Measurements from ENCODE around the gene P4HA1. TPM values are rescaled to one million over a fixed set of nuclear protein-coding genes. Genes with fewer than 3 reads are reported as not detected.

P4HA1 gene
- total RNA-seq, 1 experiment from 2014 or later = 181 TPM

- Histone ChIP-seq H2AFZ (ENCODE audit: low read length) (no peak overlapping the region), H3K4me1 (ENCODE audit: insufficient read depth, low read length) (peaks cover 10% of the 10 kb centered on the region), H3K9ac (ENCODE audit: low read length) (no peak overlapping the region), H3K36me3 (ENCODE audit: low read depth, low read length) (peaks cover 18% of the 10 kb centered on the region), H4K20me1 (ENCODE audit: low read length) (no peaks in the 10 kb centered on the region), H3K4me3 (ENCODE audit: low read length) (no peak overlapping the region), H3K79me2 (ENCODE audit: low read length) (no peaks in the 10 kb centered on the region), H3F3A (ENCODE audit: low read length, unreplicated experiment) (peaks cover 2% of the 10 kb centered on the region), H3K9me2 (replicated peaks; ENCODE audit: low read length) (no peaks in the 10 kb centered on the region), H3K4me2 (ENCODE audit: low read length) (no peak overlapping the region), H3K27me3 (ENCODE audit: low read length) (no peaks in the 10 kb centered on the region), H3K27ac (ENCODE audit: low read length) (no peak overlapping the region), H3K9me3 (ENCODE audit: low read length) (no peaks in the 10 kb centered on the region)
- no peak for ATAC-seq
- intact Hi-C loops (cut with micrococcal nuclease) = no loop called here
- ChIA-PET POLR2A (ENCODE audit: unreplicated experiment) (no interaction called here), CTCF (interaction anchor here (0.7 kb wide), 1 partner anchor 10 kb away, joined by 3 read pairs; the partner anchor contains the start of gene P4HA1)
- no TSS peak for BruUV-seq (replicated peaks)
- no peak for DNase-seq
- no peak for TF ChIP-seq CTCF (conservative IDR thresholded peaks at IDR 0.05; ENCODE audit: low read depth, low read length)
- no peak for TF ChIP-seq EZH2phosphoT487 (IDR thresholded peaks at IDR 0.05; ENCODE audit: borderline replicate concordance, low read length)
- no peak for TF ChIP-seq EZH2 (IDR thresholded peaks at IDR 0.05; ENCODE audit: low read length, unreplicated experiment)
Measured at GRCh38 chr10:73106301-73106700, 9.6 kb upstream of the P4HA1 start.

- Histone ChIP-seq H4K20me1 (ENCODE audit: low read length) (peaks cover 10% of the 10 kb centered on the region), H3K4me1 (ENCODE audit: insufficient read depth, low read length) (peaks cover 16% of the 10 kb centered on the region), H3K9me2 (replicated peaks; ENCODE audit: low read length) (no peaks in the 10 kb centered on the region), H3K36me3 (ENCODE audit: low read depth, low read length) (no peaks in the 10 kb centered on the region), H2AFZ (ENCODE audit: low read length) (no peak overlapping the region), H3K79me2 (ENCODE audit: low read length) (peaks cover 24% of the 10 kb centered on the region), H3K9me3 (ENCODE audit: low read length) (no peaks in the 10 kb centered on the region), H3K9ac (ENCODE audit: low read length) (no peak overlapping the region), H3K27ac (ENCODE audit: low read length) (no peak overlapping the region), H3K27me3 (ENCODE audit: low read length) (no peaks in the 10 kb centered on the region), H3F3A (ENCODE audit: low read length, unreplicated experiment) (no peaks in the 10 kb centered on the region), H3K4me2 (ENCODE audit: low read length) (no peak overlapping the region), H3K4me3 (ENCODE audit: low read length) (no peak overlapping the region)
- CTCF ChIA-PET = interaction anchor here (0.6 to 0.7 kb wide), 2 partner anchors 69 to 112 kb away, joined by 3 to 7 read pairs; no protein-coding TSS in a partner anchor
- DNase-seq (no peak), ATAC-seq (no peak)
- intact Hi-C loops (cut with micrococcal nuclease) = loop anchor here (5.0 kb wide), 1 partner anchor 258 kb away; the partner anchor contains the start of gene CFAP70
- POLR2A ChIA-PET (ENCODE audit: unreplicated experiment) = interaction anchor here (0.6 kb wide), 1 partner anchor 59 kb away, joined by 7 read pairs; no protein-coding TSS in a partner anchor
- TF ChIP-seq EZH2 (IDR thresholded peaks at IDR 0.05; ENCODE audit: low read length, unreplicated experiment) = no peak
- no peak for TF ChIP-seq EZH2phosphoT487 (IDR thresholded peaks at IDR 0.05; ENCODE audit: borderline replicate concordance, low read length)
- no peak for TF ChIP-seq CTCF (conservative IDR thresholded peaks at IDR 0.05; ENCODE audit: low read depth, low read length)
- BruUV-seq (replicated peaks) = no TSS peak
Measured at GRCh38 chr10:73099141-73099540, 2.5 kb upstream of the P4HA1 start.

- H4K20me1 ChIP-seq (ENCODE audit: low read length) = peaks cover 17% of the 10 kb centered on the region
- peak overlapping the region; percentile 78 for H2AFZ ChIP-seq (ENCODE audit: low read length)
- H3K9me3 ChIP-seq (ENCODE audit: low read length) = no peaks in the 10 kb centered on the region
- H3K79me2 ChIP-seq (ENCODE audit: low read length) = peaks cover 41% of the 10 kb centered on the region
- no peaks in the 10 kb centered on the region for H3K9me2 ChIP-seq (replicated peaks; ENCODE audit: low read length)
- H3K36me3 ChIP-seq (ENCODE audit: low read depth, low read length) = no peaks in the 10 kb centered on the region
- ATAC-seq (peak; percentile 0; the same call in 1 of the 2 replicates), DNase-seq (no peak)
- H3K4me3 ChIP-seq (ENCODE audit: low read length) = peak overlapping the region; percentile 64
- BruUV-seq (replicated peaks) = TSS peak; percentile 72
- H3K4me2 ChIP-seq (ENCODE audit: low read length) = peak overlapping the region; percentile 78
- CTCF ChIA-PET = interaction anchor here (0.5 to 2.0 kb wide), 19 partner anchors 9 to 735 kb away, joined by 3 to 20 read pairs (median 6); partner anchors contain the start of genes DNAJC9, ECD, FAM149B1 and NUDT13
- peak overlapping the region; percentile 31 for H3K27ac ChIP-seq (ENCODE audit: low read length)
- TF ChIP-seq EZH2phosphoT487 (IDR thresholded peaks at IDR 0.05; ENCODE audit: borderline replicate concordance, low read length) (no peak), EZH2 (IDR thresholded peaks at IDR 0.05; ENCODE audit: low read length, unreplicated experiment) (no peak), CTCF (conservative IDR thresholded peaks at IDR 0.05; ENCODE audit: low read depth, low read length) (no peak)
- intact Hi-C loops (cut with micrococcal nuclease) = loop anchor here (2.0 to 5.0 kb wide), 2 partner anchors 72 to 260 kb away; partner anchors contain the start of genes CFAP70, ECD and FAM149B1
- POLR2A ChIA-PET (ENCODE audit: unreplicated experiment) = interaction anchor here (0.6 to 2.1 kb wide), 13 partner anchors 9 to 155 kb away, joined by 3 to 21 read pairs (median 7); no protein-coding TSS in a partner anchor
- H3K27me3 ChIP-seq (ENCODE audit: low read length) = no peaks in the 10 kb centered on the region
- H3K4me1 ChIP-seq (ENCODE audit: insufficient read depth, low read length) = peaks cover 20% of the 10 kb centered on the region
- no peaks in the 10 kb centered on the region for H3F3A ChIP-seq (ENCODE audit: low read length, unreplicated experiment)
- H3K9ac ChIP-seq (ENCODE audit: low read length) = peak overlapping the region; percentile 71
Measured at GRCh38 chr10:73097305-73097670, 622 bp upstream of the P4HA1 start.

Data from PC-3 (cell line).